Superior temporal gyrus (tissue), 1 donor: Measurements from ENCODE around the gene SVIL.
"Not testable (repeated sequence)": the region's sequence is repeated elsewhere in the genome, so short reads cannot be mapped to it uniquely, and the experiment has no call there.

Experiments
- DNase-seq: peaks from one replicate; pipeline ENCODE4 v3.0.0-alpha.2; 2016; ENCODE audit errors: extremely low spot score

SVIL gene

GRCh38 chr10:29541422-29542210 lies 93.2 kb downstream of the SVIL start:
- no peak for DNase-seq

- no peak for DNase-seq
Observed at GRCh38 chr10:29540016-29540415, 94.8 kb downstream of the SVIL start.

- no peak for DNase-seq
Observed at GRCh38 chr10:29539412-29539811, 95.4 kb downstream of the SVIL start.

- DNase-seq, result no peak
Observed at GRCh38 chr10:29537799-29538198, 97.0 kb downstream of the SVIL start.

GRCh38 chr10:29536691-29537090 lies 98.1 kb downstream of the SVIL start:
- DNase-seq, result not testable (repeated sequence)

- no peak for DNase-seq
Observed at GRCh38 chr10:29535778-29536453, 98.9 kb downstream of the SVIL start.

GRCh38 chr10:29535012-29535777 lies 99.6 kb downstream of the SVIL start:
- DNase-seq, result peak; percentile 82

GRCh38 chr10:29534590-29534989 lies 100.2 kb downstream of the SVIL start:
- DNase-seq, result no peak

- DNase-seq, result no peak
Observed at GRCh38 chr10:29533696-29534285, 101.0 kb downstream of the SVIL start.

GRCh38 chr10:29533046-29533445 lies 101.7 kb downstream of the SVIL start:
- no peak for DNase-seq

- no peak for DNase-seq
Observed at GRCh38 chr10:29532256-29532878, 102.4 kb downstream of the SVIL start.

GRCh38 chr10:29530112-29530976 lies 104.4 kb downstream of the SVIL start:
- no peak for DNase-seq

GRCh38 chr10:29529146-29529545 lies 105.6 kb downstream of the SVIL start:
- no peak for DNase-seq

- DNase-seq, result no peak
Observed at GRCh38 chr10:29525762-29526161, 109.0 kb downstream of the SVIL start.

GRCh38 chr10:29524720-29525119 lies 110.1 kb downstream of the SVIL start:
- DNase-seq, result no peak

- DNase-seq, result no peak
Observed at GRCh38 chr10:29524294-29524693, 110.5 kb downstream of the SVIL start.

GRCh38 chr10:29522918-29523317 lies 111.9 kb downstream of the SVIL start:
- DNase-seq, result no peak

GRCh38 chr10:29522061-29522855 lies 112.5 kb downstream of the SVIL start:
- DNase-seq, result no peak

- DNase-seq, result no peak
Observed at GRCh38 chr10:29519659-29520058, 115.1 kb downstream of the SVIL start.
